Vagina (tissue), 2 donors: ENCODE data around the gene MARVELD1.

Experiments used
- CTCF ChIP-seq, 3 experiments: fragments of 450-650 bp in 2 of 3; fragments of 200-600 bp in 1 of 3; sonication (generic) in 1 of 3; IDR thresholded peaks; one replicate each; pipeline ENCODE4 v1.5.1; 2017 to 2019; ENCODE audit warnings: antibody characterized with exemption in 3 of 3, mild to moderate bottlenecking in 2 of 3, moderate library complexity in 2 of 3
- POLR2A ChIP-seq, 2 donors: fragments of 450-650 bp; IDR thresholded peaks; one replicate each; pipeline ENCODE4 v1.6.1; 2017; ENCODE audit warnings: antibody characterized with exemption in 2 of 2, mild to moderate bottlenecking in 2 of 2, moderate library complexity in 2 of 2

- no peak for TF ChIP-seq POLR2A (IDR thresholded peaks at IDR 0.05)
- TF ChIP-seq CTCF (IDR thresholded peaks at IDR 0.05) = no peak
These were observed 39.4 kb downstream of the MARVELD1 start for GRCh38 chr10:97752956-97753355.
